ENCODE measurements around the gene TMEM205. TPM values are rescaled to one million over a fixed set of nuclear protein-coding genes. Genes with fewer than 3 reads are reported as not detected.
"Not testable (repeated sequence)": the region's sequence is repeated elsewhere in the genome, so short reads cannot be mapped to it uniquely, and the experiment has no call there.

TMEM205 gene
- total RNA-seq, 1 donor = 34.3 TPM

- Histone ChIP-seq H3K27me3 (ENCODE audit: insufficient read depth, low read length) (no peaks in the 10 kb centered on the region), H3K4me1 (ENCODE audit: insufficient read depth, low read length) (peaks cover 39% of the 10 kb centered on the region), H3K4me3 (ENCODE audit: low read length) (peak overlapping the region; percentile 58), H3K9me3 (ENCODE audit: low read depth, low read length) (no peaks in the 10 kb centered on the region)
These were observed 9.0 kb downstream of the TMEM205 start for GRCh38 chr19:11337080-11337479.

- Histone ChIP-seq H3K4me3 (ENCODE audit: low read length) (no peak overlapping the region), H3K4me1 (ENCODE audit: insufficient read depth, low read length) (peaks cover 39% of the 10 kb centered on the region), H3K9me3 (ENCODE audit: low read depth, low read length) (no peaks in the 10 kb centered on the region), H3K27me3 (ENCODE audit: insufficient read depth, low read length) (no peaks in the 10 kb centered on the region)
These were observed 10.5 kb downstream of the TMEM205 start for GRCh38 chr19:11335449-11336146.

DNA sequence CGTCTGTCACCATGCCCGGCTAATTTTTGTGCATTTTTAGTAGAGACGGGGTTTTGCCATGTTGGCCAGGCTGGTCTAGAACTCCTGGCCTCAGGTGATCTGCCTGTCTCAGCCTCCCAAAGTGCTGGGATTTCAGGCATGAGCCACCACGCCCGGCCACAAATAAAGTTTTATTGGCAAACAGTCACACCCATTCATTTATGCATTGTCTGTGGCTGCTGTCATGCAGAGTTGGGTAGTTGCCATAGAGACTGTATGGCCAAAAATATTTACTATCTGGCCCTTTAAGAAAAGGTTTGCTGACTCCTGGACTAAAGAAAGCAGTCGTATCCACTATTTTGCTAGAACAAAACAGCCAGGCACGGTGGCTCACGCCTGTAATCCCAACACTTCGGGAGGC lies 12.2 kb downstream of the TMEM205 start:
- H3K4me1 ChIP-seq (ENCODE audit: insufficient read depth, low read length) = peaks cover 28% of the 10 kb centered on the region
- not testable (repeated sequence) for H3K27me3 ChIP-seq (ENCODE audit: insufficient read depth, low read length); H3K9me3 ChIP-seq (ENCODE audit: low read depth, low read length); H3K4me3 ChIP-seq (ENCODE audit: low read length)

GRCh38 chr19:11332822-11333221 lies 13.2 kb downstream of the TMEM205 start:
- Histone ChIP-seq H3K27me3 (ENCODE audit: insufficient read depth, low read length) (no peaks in the 10 kb centered on the region), H3K4me3 (ENCODE audit: low read length) (no peak overlapping the region), H3K4me1 (ENCODE audit: insufficient read depth, low read length) (peaks cover 18% of the 10 kb centered on the region), H3K9me3 (ENCODE audit: low read depth, low read length) (no peaks in the 10 kb centered on the region)

GRCh38 chr19:11331502-11331901 lies 14.6 kb downstream of the TMEM205 start:
- no peak overlapping the region for H3K4me3 ChIP-seq (ENCODE audit: low read length)
- peaks cover 12% of the 10 kb centered on the region for H3K4me1 ChIP-seq (ENCODE audit: insufficient read depth, low read length)
- no peaks in the 10 kb centered on the region for H3K9me3 ChIP-seq (ENCODE audit: low read depth, low read length)
- no peaks in the 10 kb centered on the region for H3K27me3 ChIP-seq (ENCODE audit: insufficient read depth, low read length)

GRCh38 chr19:11330127-11330526 lies 15.9 kb downstream of the TMEM205 start:
- peaks cover 19% of the 10 kb centered on the region for H3K4me1 ChIP-seq (ENCODE audit: insufficient read depth, low read length)
- no peak overlapping the region for H3K4me3 ChIP-seq (ENCODE audit: low read length)
- H3K27me3 ChIP-seq (ENCODE audit: insufficient read depth, low read length) = no peaks in the 10 kb centered on the region
- no peaks in the 10 kb centered on the region for H3K9me3 ChIP-seq (ENCODE audit: low read depth, low read length)

GRCh38 chr19:11325544-11325943 lies 20.5 kb downstream of the TMEM205 start:
- H3K4me1 ChIP-seq (ENCODE audit: insufficient read depth, low read length) = peaks cover 65% of the 10 kb centered on the region
- H3K27me3 ChIP-seq (ENCODE audit: insufficient read depth, low read length) = no peaks in the 10 kb centered on the region
- no peaks in the 10 kb centered on the region for H3K9me3 ChIP-seq (ENCODE audit: low read depth, low read length)
- no peak overlapping the region for H3K4me3 ChIP-seq (ENCODE audit: low read length)

DNA sequence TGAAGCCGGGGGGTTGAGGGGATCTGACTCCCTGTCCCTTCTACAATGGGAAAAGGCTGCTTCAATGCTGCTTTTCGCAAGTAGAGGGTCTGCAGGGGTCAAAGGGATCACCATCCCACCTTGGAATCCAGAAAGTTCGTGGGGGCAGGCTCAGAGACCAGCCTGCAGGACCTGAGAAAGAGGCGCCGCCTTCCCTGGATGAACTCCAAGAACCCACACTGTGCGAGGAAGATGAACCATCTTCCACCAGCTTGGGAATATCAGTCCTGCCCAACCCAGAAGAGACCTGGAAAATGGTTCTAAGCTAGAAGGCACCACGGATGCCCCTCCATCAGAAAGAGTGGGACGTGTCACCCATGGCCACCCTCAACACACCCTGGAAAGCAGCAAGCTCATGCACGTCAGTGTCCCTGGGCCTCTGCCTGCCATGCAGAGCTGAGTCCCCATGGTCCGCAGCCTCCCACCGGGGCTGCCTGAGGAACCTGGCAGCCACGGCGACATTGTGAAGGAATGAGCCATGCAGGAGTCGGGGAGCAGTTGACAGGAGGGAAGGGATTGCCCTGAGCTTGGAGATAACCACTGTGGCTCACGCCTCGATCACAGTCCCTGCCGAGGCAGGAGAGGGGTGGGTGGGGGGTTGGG lies 21.2 kb downstream of the TMEM205 start:
- no peaks in the 10 kb centered on the region for H3K27me3 ChIP-seq (ENCODE audit: insufficient read depth, low read length)
- no peaks in the 10 kb centered on the region for H3K9me3 ChIP-seq (ENCODE audit: low read depth, low read length)
- H3K4me1 ChIP-seq (ENCODE audit: insufficient read depth, low read length) = peaks cover 72% of the 10 kb centered on the region
- H3K4me3 ChIP-seq (ENCODE audit: low read length) = no peak overlapping the region

DNA sequence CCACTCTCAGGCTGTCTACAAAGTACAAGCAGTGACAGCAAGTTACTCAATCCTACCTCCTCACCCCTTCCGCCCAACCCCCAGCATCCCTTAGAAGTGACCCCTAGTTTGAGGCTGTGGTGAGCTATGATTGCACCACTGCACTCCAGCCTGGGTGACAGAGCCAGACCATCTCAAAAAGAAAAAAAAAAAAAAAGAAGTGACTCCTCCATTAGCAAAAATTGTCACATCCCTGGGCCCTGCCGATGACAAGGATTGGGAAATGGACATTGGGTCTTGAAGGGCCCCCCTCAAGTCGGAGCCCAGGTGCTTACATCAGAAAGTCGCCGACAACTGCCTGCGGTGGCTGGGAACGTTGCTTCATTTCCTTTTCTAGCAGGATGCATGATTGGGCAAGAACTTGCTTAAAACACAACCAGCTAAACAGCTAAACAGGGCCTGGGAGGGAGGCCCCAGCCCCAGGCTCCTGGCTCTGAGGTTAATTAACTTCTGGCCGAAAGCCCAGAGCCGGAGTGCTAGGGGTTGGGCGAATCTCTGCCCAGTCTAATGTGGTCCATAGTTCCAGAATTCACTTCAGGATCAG lies 21.9 kb downstream of the TMEM205 start:
- H3K4me1 ChIP-seq (ENCODE audit: insufficient read depth, low read length) = peaks cover 79% of the 10 kb centered on the region
- no peak overlapping the region for H3K4me3 ChIP-seq (ENCODE audit: low read length)
- H3K9me3 ChIP-seq (ENCODE audit: low read depth, low read length) = no peaks in the 10 kb centered on the region
- H3K27me3 ChIP-seq (ENCODE audit: insufficient read depth, low read length) = no peaks in the 10 kb centered on the region

DNA sequence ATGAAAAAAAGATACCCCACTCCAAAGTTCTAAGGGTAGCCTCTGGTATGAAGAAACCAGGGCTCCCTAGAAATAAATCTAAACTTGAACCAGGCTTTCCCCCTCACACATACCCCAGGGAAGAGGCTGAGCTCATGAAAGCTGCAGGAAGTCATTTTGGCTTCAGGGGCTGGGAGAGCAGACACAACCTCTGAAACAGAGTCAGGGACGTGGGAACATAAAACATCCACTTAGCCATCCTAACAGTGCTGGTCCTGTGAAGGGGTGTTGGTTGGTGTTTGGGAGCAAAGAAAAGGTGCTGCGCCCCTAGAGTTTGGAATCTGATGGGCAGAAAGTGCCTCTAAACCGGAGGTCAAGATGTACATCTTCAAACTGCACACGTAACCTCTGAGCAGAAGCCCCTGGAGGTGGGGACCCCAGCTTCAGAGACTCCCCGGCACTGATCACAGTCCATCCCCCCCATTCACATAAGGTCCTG lies 22.4 kb downstream of the TMEM205 start:
- H3K4me3 ChIP-seq (ENCODE audit: low read length) = no peak overlapping the region
- H3K27me3 ChIP-seq (ENCODE audit: insufficient read depth, low read length) = no peaks in the 10 kb centered on the region
- H3K4me1 ChIP-seq (ENCODE audit: insufficient read depth, low read length) = peaks cover 84% of the 10 kb centered on the region
- no peaks in the 10 kb centered on the region for H3K9me3 ChIP-seq (ENCODE audit: low read depth, low read length)

- peaks cover 94% of the 10 kb centered on the region for H3K4me1 ChIP-seq (ENCODE audit: insufficient read depth, low read length)
- H3K9me3 ChIP-seq (ENCODE audit: low read depth, low read length) = no peaks in the 10 kb centered on the region
- no peak overlapping the region for H3K4me3 ChIP-seq (ENCODE audit: low read length)
- no peaks in the 10 kb centered on the region for H3K27me3 ChIP-seq (ENCODE audit: insufficient read depth, low read length)
These were observed 23.6 kb downstream of the TMEM205 start for GRCh38 chr19:11322269-11323024.

- no peaks in the 10 kb centered on the region for H3K27me3 ChIP-seq (ENCODE audit: insufficient read depth, low read length)
- H3K4me3 ChIP-seq (ENCODE audit: low read length) = peak overlapping the region; percentile 34
- peaks cover 94% of the 10 kb centered on the region for H3K4me1 ChIP-seq (ENCODE audit: insufficient read depth, low read length)
- H3K9me3 ChIP-seq (ENCODE audit: low read depth, low read length) = no peaks in the 10 kb centered on the region
These were observed 24.6 kb downstream of the TMEM205 start for GRCh38 chr19:11321191-11322126.

- H3K27me3 ChIP-seq (ENCODE audit: insufficient read depth, low read length); H3K9me3 ChIP-seq (ENCODE audit: low read depth, low read length): not testable (repeated sequence)
- H3K4me3 ChIP-seq (ENCODE audit: low read length) = peak overlapping the region; percentile 34
- peaks cover 91% of the 10 kb centered on the region for H3K4me1 ChIP-seq (ENCODE audit: insufficient read depth, low read length)
These were observed 25.6 kb downstream of the TMEM205 start for GRCh38 chr19:11320278-11320995.

DNA sequence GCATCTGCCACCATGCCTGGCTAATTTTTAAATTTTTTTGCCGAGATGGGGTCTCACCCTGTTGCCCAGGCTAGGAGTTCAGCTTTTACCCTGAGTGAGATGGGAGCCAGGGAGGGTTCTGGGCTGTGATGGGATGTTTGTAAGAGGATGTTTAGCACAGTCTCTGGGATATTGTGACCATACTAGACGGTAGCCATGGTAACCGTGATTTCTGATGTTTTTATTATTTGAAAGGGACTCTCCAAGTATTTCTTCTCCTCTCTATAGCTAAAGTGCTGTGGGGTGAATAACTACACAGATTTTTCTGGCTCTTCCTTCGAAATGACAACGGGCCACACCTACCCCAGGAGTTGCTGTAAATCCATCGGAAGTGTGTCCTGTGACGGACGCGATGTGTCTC lies 39.7 kb downstream of the TMEM205 start:
- Histone ChIP-seq H3K4me1 (ENCODE audit: insufficient read depth, low read length) (no peaks in the 10 kb centered on the region), H3K27me3 (ENCODE audit: insufficient read depth, low read length) (no peaks in the 10 kb centered on the region), H3K9me3 (ENCODE audit: low read depth, low read length) (no peaks in the 10 kb centered on the region), H3K4me3 (ENCODE audit: low read length) (no peak overlapping the region)

All from mononuclear cell (primary cell).